Measurements from ENCODE around the gene ABLIM3.

The ABLIM3 gene

DNA sequence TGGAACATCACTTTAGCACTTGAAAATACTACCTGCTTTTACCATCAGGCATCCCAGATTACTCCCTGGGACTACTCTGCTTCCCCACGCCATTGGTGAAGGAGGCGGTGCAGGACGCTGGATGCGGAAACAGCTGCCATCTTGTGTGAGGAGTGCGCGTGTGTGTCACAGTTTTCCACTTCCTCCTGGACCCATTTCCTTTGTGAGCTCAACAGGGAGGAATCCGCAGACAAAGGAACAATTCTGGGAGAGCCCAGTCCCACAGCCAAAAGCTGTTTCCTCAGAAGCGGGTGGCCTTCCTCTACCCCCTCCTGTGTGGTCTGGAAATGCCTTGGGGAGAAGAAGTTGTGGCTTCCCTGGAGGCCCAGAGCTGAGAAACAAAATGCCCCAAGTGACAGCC, 147.1 kb downstream of the ABLIM3 start:
- no peaks in the 10 kb centered on the region for H3K27me3 ChIP-seq (ENCODE audit: low read length)
- no peak overlapping the region for H2AFZ ChIP-seq (ENCODE audit: low read depth, low read length, severe bottlenecking)
- no peaks in the 10 kb centered on the region for H3K79me2 ChIP-seq (ENCODE audit: insufficient read depth, low read length)
- no peak overlapping the region for H3K9ac ChIP-seq (ENCODE audit: low read length)
- no peaks in the 10 kb centered on the region for H4K20me1 ChIP-seq (ENCODE audit: low read depth, low read length)
- H3K36me3 ChIP-seq (ENCODE audit: low read length) = no peaks in the 10 kb centered on the region
- no peaks in the 10 kb centered on the region for H3K9me3 ChIP-seq (ENCODE audit: insufficient read depth, low read length)
- no peak overlapping the region for H3K4me2 ChIP-seq (ENCODE audit: low read depth, low read length, poor library complexity, severe bottlenecking)
- no peak overlapping the region for H3K27ac ChIP-seq (ENCODE audit: low read depth, low read length)
- H3F3A ChIP-seq (ENCODE audit: insufficient read depth) = no peaks in the 10 kb centered on the region
- no peaks in the 10 kb centered on the region for H3K9me2 ChIP-seq (replicated peaks; ENCODE audit: insufficient read depth, low read length)
- no peak overlapping the region for H3K4me3 ChIP-seq (ENCODE audit: insufficient read depth, low read length, poor library complexity, severe bottlenecking)
- TF ChIP-seq EZH2phosphoT487 (conservative IDR thresholded peaks at IDR 0.05; ENCODE audit: low read length) = no peak
- TF ChIP-seq, protein P1, sequence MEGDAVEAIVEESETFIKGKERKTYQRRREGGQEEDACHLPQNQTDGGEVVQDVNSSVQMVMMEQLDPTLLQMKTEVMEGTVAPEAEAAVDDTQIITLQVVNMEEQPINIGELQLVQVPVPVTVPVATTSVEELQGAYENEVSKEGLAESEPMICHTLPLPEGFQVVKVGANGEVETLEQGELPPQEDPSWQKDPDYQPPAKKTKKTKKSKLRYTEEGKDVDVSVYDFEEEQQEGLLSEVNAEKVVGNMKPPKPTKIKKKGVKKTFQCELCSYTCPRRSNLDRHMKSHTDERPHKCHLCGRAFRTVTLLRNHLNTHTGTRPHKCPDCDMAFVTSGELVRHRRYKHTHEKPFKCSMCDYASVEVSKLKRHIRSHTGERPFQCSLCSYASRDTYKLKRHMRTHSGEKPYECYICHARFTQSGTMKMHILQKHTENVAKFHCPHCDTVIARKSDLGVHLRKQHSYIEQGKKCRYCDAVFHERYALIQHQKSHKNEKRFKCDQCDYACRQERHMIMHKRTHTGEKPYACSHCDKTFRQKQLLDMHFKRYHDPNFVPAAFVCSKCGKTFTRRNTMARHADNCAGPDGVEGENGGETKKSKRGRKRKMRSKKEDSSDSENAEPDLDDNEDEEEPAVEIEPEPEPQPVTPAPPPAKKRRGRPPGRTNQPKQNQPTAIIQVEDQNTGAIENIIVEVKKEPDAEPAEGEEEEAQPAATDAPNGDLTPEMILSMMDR (IDR thresholded peaks at IDR 0.05; ENCODE audit: insufficient read depth, low read length, poor library complexity, severe bottlenecking) = no peak

- Histone ChIP-seq H3K4me2 (ENCODE audit: low read depth, low read length, poor library complexity, severe bottlenecking) (no peak overlapping the region), H3K79me2 (ENCODE audit: insufficient read depth, low read length) (no peaks in the 10 kb centered on the region), H3K27me3 (ENCODE audit: low read length) (no peaks in the 10 kb centered on the region), H3K27ac (ENCODE audit: low read depth, low read length) (no peak overlapping the region), H3F3A (ENCODE audit: insufficient read depth) (no peaks in the 10 kb centered on the region), H2AFZ (ENCODE audit: low read depth, low read length, severe bottlenecking) (no peak overlapping the region), H3K4me3 (ENCODE audit: insufficient read depth, low read length, poor library complexity, severe bottlenecking) (no peak overlapping the region), H3K9me2 (replicated peaks; ENCODE audit: insufficient read depth, low read length) (no peaks in the 10 kb centered on the region), H4K20me1 (ENCODE audit: low read depth, low read length) (no peaks in the 10 kb centered on the region), H3K36me3 (ENCODE audit: low read length) (no peaks in the 10 kb centered on the region), H3K9me3 (ENCODE audit: insufficient read depth, low read length) (no peaks in the 10 kb centered on the region), H3K9ac (ENCODE audit: low read length) (no peak overlapping the region)
- TF ChIP-seq, protein P1 (IDR thresholded peaks at IDR 0.05; ENCODE audit: insufficient read depth, low read length, poor library complexity, severe bottlenecking) = no peak
- no peak for TF ChIP-seq EZH2phosphoT487 (conservative IDR thresholded peaks at IDR 0.05; ENCODE audit: low read length)
These were observed 148.0 kb downstream of the ABLIM3 start for GRCh38 chr5:149289301-149289700.

DNA sequence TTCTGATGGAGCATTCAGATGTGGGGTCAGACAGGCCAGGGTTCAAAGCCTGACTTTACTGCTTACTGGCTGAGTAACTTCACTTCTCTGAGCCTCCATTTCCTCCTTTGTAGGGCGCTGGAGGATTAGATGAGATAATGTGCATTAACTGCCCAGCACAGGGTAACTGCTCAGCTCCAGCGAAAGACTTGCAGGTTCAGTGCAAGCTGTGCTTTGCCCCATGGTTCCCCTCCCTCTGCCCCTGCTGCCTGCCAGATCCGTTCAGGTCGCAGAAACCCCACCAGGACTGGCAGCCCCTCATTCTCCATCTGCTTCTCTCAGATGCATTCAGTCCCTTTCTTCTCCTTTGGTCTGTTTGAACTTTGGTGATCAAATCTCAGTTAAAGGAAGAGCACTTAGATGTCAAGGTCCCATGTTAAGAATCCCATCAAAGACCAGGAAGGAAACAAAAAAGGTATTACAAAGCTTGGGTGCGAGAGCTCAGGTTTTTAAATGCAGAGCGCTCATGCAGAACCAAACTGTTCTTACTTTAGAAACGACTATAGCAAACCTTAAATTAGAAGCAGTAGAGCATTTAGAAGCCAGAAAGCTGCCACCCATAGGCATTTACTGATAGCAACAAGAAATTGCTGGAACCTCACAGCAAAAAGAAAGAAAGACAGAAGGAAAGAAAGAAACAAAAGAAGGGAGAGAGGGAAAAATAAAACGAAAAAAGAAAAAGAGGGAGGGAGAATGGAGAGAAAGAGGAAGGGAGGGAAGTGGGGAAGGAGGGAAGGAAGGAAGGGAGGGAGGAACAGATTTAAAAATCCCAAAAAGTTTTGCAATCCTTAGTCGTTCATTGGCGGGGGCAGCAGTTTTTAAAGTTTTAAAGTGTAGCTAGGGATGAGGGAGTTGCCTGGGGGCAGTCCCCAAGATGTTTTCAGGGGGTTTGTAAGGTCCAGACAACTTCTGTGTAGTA, 153.9 kb downstream of the ABLIM3 start:
- Histone ChIP-seq H3K36me3 (ENCODE audit: low read length) (no peaks in the 10 kb centered on the region), H3K4me2 (ENCODE audit: low read depth, low read length, poor library complexity, severe bottlenecking) (peak overlapping the region; percentile 50), H4K20me1 (ENCODE audit: low read depth, low read length) (no peaks in the 10 kb centered on the region), H2AFZ (ENCODE audit: low read depth, low read length, severe bottlenecking) (peak overlapping the region; percentile 14), H3K27me3 (ENCODE audit: low read length) (no peaks in the 10 kb centered on the region), H3K9me3 (ENCODE audit: insufficient read depth, low read length) (no peaks in the 10 kb centered on the region), H3K9ac (ENCODE audit: low read length) (peak overlapping the region; percentile 33), H3F3A (ENCODE audit: insufficient read depth) (no peaks in the 10 kb centered on the region; the same call in 1 of the 2 replicates), H3K4me3 (ENCODE audit: insufficient read depth, low read length, poor library complexity, severe bottlenecking) (peak overlapping the region; percentile 8), H3K27ac (ENCODE audit: low read depth, low read length) (peak overlapping the region; percentile 59), H3K9me2 (replicated peaks; ENCODE audit: insufficient read depth, low read length) (no peaks in the 10 kb centered on the region), H3K79me2 (ENCODE audit: insufficient read depth, low read length) (no peaks in the 10 kb centered on the region)
- no peak for TF ChIP-seq EZH2phosphoT487 (conservative IDR thresholded peaks at IDR 0.05; ENCODE audit: low read length)
- TF ChIP-seq, protein P1 (IDR thresholded peaks at IDR 0.05; ENCODE audit: insufficient read depth, low read length, poor library complexity, severe bottlenecking) = no peak

Measured in SU-DHL-6 (cell line).